H1 (cell line): ENCODE data around the gene TBK1. TPM values are rescaled to one million over a fixed set of nuclear protein-coding genes. Genes with fewer than 3 reads are reported as not detected.
A peak's percentile ranks its signal among the peaks of the same experiment; 100 is the strongest.

Experiments used
- CTCF ChIA-PET: fragments of 300-600 bp; sonication (Branson Sonifier 250); formaldehyde crosslinking; loops from one replicate; lab custom pipeline; 2021; ENCODE audit not compliant: partially characterized antibody; lab: Charles Lee
- POLR2A ChIA-PET: fragments of 300-600 bp; sonication (Branson Sonifier 250); formaldehyde crosslinking; loops from one replicate; lab custom pipeline; 2021; ENCODE audit warnings: inconsistent platforms; ENCODE audit not compliant: partially characterized antibody; lab: Charles Lee
- DNase-seq, 2 experiments: peaks; one replicate each; pipeline versions ENCODE4 v3.0.0 to v3.0.0-alpha.2; 2010 to 2022; ENCODE audit warnings: low spot score in 2 of 2, low read depth in 1 of 2, mixed read lengths in 1 of 2
- FAIRE-seq: peaks from 2 replicates; lab custom pipeline; 2011; peaks lifted over from hg19 to GRCh38; lab: Jason Lieb, UNC
- H2AFZ ChIP-seq: 2 replicates; pipeline ENCODE4 v1.8.1; 2012; ENCODE audit warnings: low read length, inconsistent platforms
- H2AK5ac ChIP-seq: 2 replicates; pipeline ENCODE4 v1.6.1; 2013; ENCODE audit warnings: low read depth, low read length
- H2BK120ac ChIP-seq: replicated peaks from 2 replicates; pipeline ENCODE3; 2013; ENCODE audit warnings: low read depth, low read length, inconsistent platforms
- H2BK12ac ChIP-seq: 2 replicates; pipeline ENCODE4 v1.6.1; 2013; ENCODE audit warnings: low read depth, low read length
- H2BK15ac ChIP-seq: 2 replicates; pipeline ENCODE4 v1.6.1; 2013; ENCODE audit warnings: low read length
- H2BK20ac ChIP-seq: 2 replicates; pipeline ENCODE4 v1.6.1; 2013; ENCODE audit warnings: low read length
- H2BK5ac ChIP-seq: 2 replicates; pipeline ENCODE4 v1.6.1; 2013; ENCODE audit warnings: low read depth, low read length
- H3K14ac ChIP-seq: 2 replicates; pipeline ENCODE4 v1.6.1; 2013; ENCODE audit warnings: inconsistent platforms; ENCODE audit not compliant: insufficient read length
- H3K18ac ChIP-seq: 2 replicates; pipeline ENCODE4 v1.6.1; 2013; ENCODE audit warnings: low read length; ENCODE audit errors: extremely low read depth
- H3K23ac ChIP-seq: 2 replicates; pipeline ENCODE4 v1.6.1; 2013; ENCODE audit warnings: inconsistent platforms; ENCODE audit not compliant: insufficient read length
- H3K23me2 ChIP-seq: 2 replicates; pipeline ENCODE4 v1.6.1; 2013; ENCODE audit warnings: low read depth, low read length
- H3K27ac ChIP-seq: 2 replicates; pipeline ENCODE4 v1.6.1; 2011; ENCODE audit warnings: low read depth, low read length, inconsistent platforms
- H3K27me3 ChIP-seq, 4 experiments: replicated peaks in 1 of 4; 1 replicate in 1 of 4; 2 replicates in 3 of 4; pipeline versions ENCODE4 v1.6.1 to v1.8.1; 2011 to 2013; ENCODE audit warnings: low read length in 3 of 4, mild to moderate bottlenecking in 3 of 4, inconsistent platforms in 2 of 4, mixed read lengths in 2 of 4, moderate library complexity in 1 of 4; ENCODE audit not compliant: control insufficient read depth in 3 of 4, insufficient read depth in 3 of 4; ENCODE audit errors: extremely low read depth in 1 of 4
- H3K36me3 ChIP-seq, 4 experiments: 2 replicates each; pipeline versions ENCODE4 v1.6.1 to v1.8.1; 2011 to 2013; ENCODE audit warnings: mild to moderate bottlenecking in 4 of 4, low read length in 3 of 4, moderate library complexity in 2 of 4, control low read depth in 1 of 4, inconsistent platforms in 1 of 4; ENCODE audit not compliant: insufficient read depth in 4 of 4, control insufficient read depth in 2 of 4
- H3K4ac ChIP-seq: replicated peaks from 2 replicates; pipeline ENCODE3; 2013; ENCODE audit warnings: low read length, low read depth, mixed read lengths, inconsistent platforms; ENCODE audit not compliant: insufficient read length
- H3K4me1 ChIP-seq, 4 experiments: replicated peaks in 1 of 4; 1 replicate in 1 of 4; 2 replicates in 3 of 4; pipeline versions ENCODE4 v1.6.1 to v1.8.1; 2011 to 2013; ENCODE audit warnings: low read length in 3 of 4, inconsistent platforms in 2 of 4, mixed read lengths in 1 of 4; ENCODE audit not compliant: insufficient read depth in 4 of 4, control insufficient read depth in 3 of 4
- H3K4me2 ChIP-seq, 2 experiments: 2 replicates each; pipeline versions ENCODE4 v1.6.1 to v1.8.1; 2011 to 2013; ENCODE audit warnings: low read depth in 2 of 2, low read length in 2 of 2, control low read depth in 1 of 2, inconsistent platforms in 1 of 2, mild to moderate bottlenecking in 1 of 2; ENCODE audit not compliant: insufficient read depth in 1 of 2
- H3K4me3 ChIP-seq, 4 experiments: fragments of 200-600, 300-600 bp in 1 of 4; sonication (generic), shearing (Covaris generic), sonication (Bioruptor Twin) in 1 of 4; 2 replicates each; pipeline versions ENCODE4 v1.5.1 to v1.8.1; 2011 to 2016; ENCODE audit warnings: low read length in 4 of 4, low read depth in 3 of 4, control low read depth in 2 of 4, inconsistent platforms in 2 of 4, mild to moderate bottlenecking in 2 of 4, mixed read lengths in 1 of 4, moderate library complexity in 1 of 4; ENCODE audit not compliant: insufficient read depth in 2 of 4; ENCODE audit errors: extremely low read depth in 1 of 4
- H3K56ac ChIP-seq: replicated peaks from 2 replicates; pipeline ENCODE3; 2013; ENCODE audit warnings: low read depth, mild to moderate bottlenecking, mixed read lengths, low read length, inconsistent platforms; ENCODE audit not compliant: insufficient read length
- H3K79me1 ChIP-seq: 2 replicates; pipeline ENCODE4 v1.6.1; 2013; ENCODE audit warnings: low read depth, low read length, control low read depth
- H3K79me2 ChIP-seq, 2 experiments: 2 replicates each; pipeline versions ENCODE4 v1.6.1 to v1.8.1; 2012 to 2013; ENCODE audit warnings: low read length in 2 of 2, mild to moderate bottlenecking in 2 of 2, inconsistent platforms in 1 of 2; ENCODE audit not compliant: insufficient read depth in 2 of 2, control insufficient read depth in 1 of 2
- H3K9ac ChIP-seq, 4 experiments: replicated peaks in 1 of 4; 1 replicate in 1 of 4; 2 replicates in 3 of 4; pipeline versions ENCODE4 v1.6.1 to v1.8.1; 2011 to 2013; ENCODE audit warnings: low read depth in 3 of 4, low read length in 3 of 4, control low read depth in 2 of 4, mild to moderate bottlenecking in 2 of 4, moderate library complexity in 2 of 4, inconsistent platforms in 1 of 4; ENCODE audit errors: extremely low read depth in 1 of 4
- H3K9me3 ChIP-seq, 2 experiments: 2 replicates each; pipeline versions ENCODE4 v1.6.1 to v1.8.1; 2012 to 2013; ENCODE audit warnings: mild to moderate bottlenecking in 2 of 2, moderate library complexity in 2 of 2, control low read depth in 1 of 2, inconsistent platforms in 1 of 2, low read depth in 1 of 2, low read length in 1 of 2, mixed read lengths in 1 of 2; ENCODE audit not compliant: insufficient read depth in 2 of 2
- H4K20me1 ChIP-seq, 2 experiments: replicated peaks in 1 of 2; 2 replicates each; pipeline versions ENCODE3 to v1.8.1; 2011 to 2013; ENCODE audit warnings: inconsistent platforms in 2 of 2, low read length in 2 of 2, mild to moderate bottlenecking in 1 of 2; ENCODE audit not compliant: insufficient read depth in 2 of 2, control insufficient read depth in 1 of 2
- H4K5ac ChIP-seq: 2 replicates; pipeline ENCODE4 v1.6.1; 2013; ENCODE audit warnings: low read length, low read depth, mixed read lengths, inconsistent platforms; ENCODE audit not compliant: insufficient read length
- H4K8ac ChIP-seq: 2 replicates; pipeline ENCODE4 v1.8.0; 2013; ENCODE audit warnings: mild to moderate bottlenecking, moderate library complexity, low read length, inconsistent platforms; ENCODE audit not compliant: insufficient read depth; ENCODE audit errors: extremely low read depth
- H4K91ac ChIP-seq: replicated peaks from 2 replicates; pipeline ENCODE3; 2013; ENCODE audit warnings: low read length, mixed read lengths, inconsistent platforms; ENCODE audit not compliant: insufficient read length
- KDM4A ChIP-seq: IDR thresholded peaks from one replicate; pipeline ENCODE4 v1.7.1; 2012; ENCODE audit warnings: low read depth, mild to moderate bottlenecking, moderate library complexity, low read length, inconsistent platforms; ENCODE audit not compliant: severe bottlenecking
- WGBS, 2 experiments: shearing (Covaris generic) in 1 of 2; methylation state at CpG; one replicate each; pipeline versions ENCODE4 v1.1.6 to v1.1.7; 2013 to 2015; ENCODE audit warnings: low lambda C conversion rate in 2 of 2, mixed read lengths in 2 of 2, inconsistent platforms in 1 of 2, low coverage in 1 of 2, missing lambda C conversion rate in 1 of 2; ENCODE audit not compliant: insufficient replicate concordance in 2 of 2, insufficient coverage in 1 of 2, insufficient read length in 1 of 2; ENCODE audit errors: extremely low coverage in 1 of 2, missing lambda C conversion rate in 1 of 2; 5-methylcytosine and 5-hydroxymethylcytosine counted together
- polyA plus RNA-seq, 7 experiments: library from polyadenylated mRNA; depleted of rRNA in 3 of 7; stranded (reverse) in 5 of 7; unstranded in 2 of 7; fragments of >200 nt in 5 of 7; fragments of 200-250 nt in 2 of 7; gene quantifications; 1 replicate in 5 of 7; 2 replicates in 1 of 7; 4 replicates in 1 of 7; pipeline versions ENCODE4 v1.2.1 to v1.2.3, GENCODE V29; 2011 to 2013; ENCODE audit warnings: missing spikeins in 2 of 7, mixed read lengths in 2 of 7
- total RNA-seq: library from RNA; stranded (reverse); fragmentation: NEBNext Ultra II Directional; extraction: Animal tissue kit (Norgen Biotek cat#: 25700); gene quantifications from 2 replicates; pipeline ENCODE4 v1.2.1, GENCODE V29; 2021
- TF ChIP-seq, protein P1 (sequence below), 3 experiments: IDR thresholded peaks; 1 replicate in 2 of 3; 2 replicates in 1 of 3; pipeline versions ENCODE4 v1.5.1 to v1.6.1; 2011; ENCODE audit warnings: low read length in 3 of 3, mild to moderate bottlenecking in 3 of 3, inconsistent platforms in 2 of 3, low read depth in 1 of 3, moderate library complexity in 1 of 3; ENCODE audit not compliant: insufficient read depth in 1 of 3; ENCODE audit errors: control extremely low read depth in 1 of 3

TBK1 gene
- total and polyA plus RNA-seq, 2 of the 8 experiments (the other 6 are each of a cell fraction or from before 2014, with no cell fraction given), result 5.3 to 20.4 TPM

DNA sequence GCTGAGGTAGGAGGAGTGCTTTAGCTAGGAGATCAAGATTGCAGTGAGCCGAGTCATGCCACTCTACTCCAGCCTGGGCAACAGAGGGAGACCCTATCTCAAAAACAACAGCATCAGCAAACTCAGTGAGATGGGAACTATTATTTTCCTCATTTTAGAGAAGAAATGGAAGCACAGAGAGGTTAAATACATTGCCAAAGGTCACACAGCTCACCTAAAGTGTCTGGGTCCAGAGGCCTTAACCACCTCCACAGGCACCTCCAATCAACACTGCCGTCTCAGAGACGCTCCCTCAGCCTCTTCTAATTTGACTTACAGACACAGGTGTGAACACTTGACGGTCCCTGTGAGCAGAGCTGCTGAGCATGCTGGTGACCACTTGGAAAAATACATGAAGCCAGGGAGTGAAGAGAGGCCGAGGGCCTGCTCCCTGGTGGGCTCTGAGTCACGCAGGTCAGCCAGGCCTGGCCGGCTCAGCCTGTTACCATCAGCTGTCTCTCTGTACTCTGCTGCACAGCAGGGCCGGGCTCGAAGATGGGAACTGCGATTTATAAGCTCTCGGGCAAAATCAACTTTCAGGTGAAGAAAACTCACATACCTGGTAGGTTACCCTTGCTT lies 80.9 kb downstream of the TBK1 start:
- Histone ChIP-seq H3K79me2 (no peaks in the 10 kb centered on the region), H3K56ac (no peak overlapping the region), H3K4me3 (no peak overlapping the region), H3K27ac (no peak overlapping the region), H3K23me2 (no peaks in the 10 kb centered on the region), H4K91ac (no peak overlapping the region), H3K14ac (no peak overlapping the region), H2BK20ac (no peak overlapping the region), H3K9me3 (no peaks in the 10 kb centered on the region), H3K27me3 (no peaks in the 10 kb centered on the region; a peak in 1 of 7 replicates), H2AFZ (no peak overlapping the region), H3K36me3 (no peaks in the 10 kb centered on the region), H4K20me1 (no peaks in the 10 kb centered on the region), H3K18ac (no peak overlapping the region), H3K79me1 (no peaks in the 10 kb centered on the region), H2BK15ac (no peak overlapping the region), H2BK120ac (no peak overlapping the region), H4K8ac (no peak overlapping the region), H3K4ac (no peak overlapping the region), H2BK12ac (no peak overlapping the region), H2AK5ac (no peak overlapping the region), H4K5ac (no peak overlapping the region), H2BK5ac (no peak overlapping the region), H3K23ac (no peak overlapping the region), H3K4me1 (peaks cover 0 to 4% (median 2%) of the 10 kb centered on the region in 4 experiments; a peak in 4 of 7 replicates), H3K9ac (no peak overlapping the region), H3K4me2 (no peak overlapping the region)
- FAIRE-seq (no peak), DNase-seq (no peak)
- ChIA-PET CTCF (interaction anchor here (0.9 to 2.6 kb wide), 6 partner anchors 9 to 182 kb away, joined by 3 to 9 read pairs (median 5); no protein-coding TSS in a partner anchor), POLR2A (interaction anchor here (0.5 to 1.4 kb wide), 6 partner anchors 9 to 114 kb away, joined by 3 to 4 read pairs (median 4); no protein-coding TSS in a partner anchor)
- WGBS, 2 experiments, result 88% methylated on average over 11 of the region's 11 CpGs; no CpG with 5 or more reads in 1 of the 2 experiments
- TF ChIP-seq, protein P1, sequence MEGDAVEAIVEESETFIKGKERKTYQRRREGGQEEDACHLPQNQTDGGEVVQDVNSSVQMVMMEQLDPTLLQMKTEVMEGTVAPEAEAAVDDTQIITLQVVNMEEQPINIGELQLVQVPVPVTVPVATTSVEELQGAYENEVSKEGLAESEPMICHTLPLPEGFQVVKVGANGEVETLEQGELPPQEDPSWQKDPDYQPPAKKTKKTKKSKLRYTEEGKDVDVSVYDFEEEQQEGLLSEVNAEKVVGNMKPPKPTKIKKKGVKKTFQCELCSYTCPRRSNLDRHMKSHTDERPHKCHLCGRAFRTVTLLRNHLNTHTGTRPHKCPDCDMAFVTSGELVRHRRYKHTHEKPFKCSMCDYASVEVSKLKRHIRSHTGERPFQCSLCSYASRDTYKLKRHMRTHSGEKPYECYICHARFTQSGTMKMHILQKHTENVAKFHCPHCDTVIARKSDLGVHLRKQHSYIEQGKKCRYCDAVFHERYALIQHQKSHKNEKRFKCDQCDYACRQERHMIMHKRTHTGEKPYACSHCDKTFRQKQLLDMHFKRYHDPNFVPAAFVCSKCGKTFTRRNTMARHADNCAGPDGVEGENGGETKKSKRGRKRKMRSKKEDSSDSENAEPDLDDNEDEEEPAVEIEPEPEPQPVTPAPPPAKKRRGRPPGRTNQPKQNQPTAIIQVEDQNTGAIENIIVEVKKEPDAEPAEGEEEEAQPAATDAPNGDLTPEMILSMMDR (IDR thresholded peaks at IDR 0.05; ENCODE audit: control extremely low read depth in 1 of 3, insufficient read depth in 1 of 3, low read depth in 1 of 3, low read length in 3 of 3), result peak in 1 of 3 experiments; percentile 0; a peak in 1 of 4 replicates
- no peak for TF ChIP-seq KDM4A
